ENCODE data around the gene LDHD. TPM values are rescaled to one million over a fixed set of nuclear protein-coding genes. Genes with fewer than 3 reads are reported as not detected.

The LDHD gene
- total and polyA plus RNA-seq, 9 of the 15 experiments (the other 6 are each of a cell fraction or from before 2014, with no cell fraction given), result 0.19 to 0.86 (median 0.54) TPM; not detected in 3

- DNase-seq (ENCODE audit: extremely low read depth in 1 of 4, low spot score in 3 of 4), result no peak
- Histone ChIP-seq H2AFZ (ENCODE audit: low read depth, low read length) (no peak overlapping the region), H3K36me3 (ENCODE audit: control insufficient read depth, insufficient read depth, low read length) (peaks cover 10% of the 10 kb centered on the region; the same call in 2 of the 3 replicates), H3K9me1 (ENCODE audit: control insufficient read depth, insufficient read depth, low read length) (no peaks in the 10 kb centered on the region), H3K9ac (ENCODE audit: insufficient read depth in 1 of 2, low read depth in 2 of 2, low read length in 2 of 2) (no peak overlapping the region), H4K20me1 (replicated peaks; ENCODE audit: control insufficient read depth, insufficient read depth, low read length) (no peaks in the 10 kb centered on the region), H3K9me3 (replicated peaks; ENCODE audit: control insufficient read depth, insufficient read depth, low read depth, low read length) (0 out of 2 replicates have a peak, but pooled peaks cover 3% of the 10 kb centered on the region), H3K27me3 (ENCODE audit: control insufficient read depth in 2 of 2, insufficient read depth in 2 of 2, low read length in 2 of 2) (no peaks in the 10 kb centered on the region), H3K27ac (ENCODE audit: extremely low read depth, low read depth, low read length) (no peak overlapping the region), H3K4me1 (replicated peaks in 1 of 2; ENCODE audit: control insufficient read depth in 2 of 2, insufficient read depth in 2 of 2, low read length in 2 of 2) (no peaks in the 10 kb centered on the region), H3K4me2 (ENCODE audit: insufficient read depth, low read length) (no peak overlapping the region), H3K79me2 (ENCODE audit: control insufficient read depth, insufficient read depth, low read length) (no peaks in the 10 kb centered on the region), H3K4me3 (no peak overlapping the region)
- intact Hi-C loops (cut with micrococcal nuclease) (no loop called here), in situ Hi-C loops (cut with MboI) (no loop called here)
- POLR2A ChIA-PET, result interaction anchor here (0.6 kb wide), 1 partner anchor 284 kb away, joined by 3 read pairs; no protein-coding TSS in a partner anchor
- CTCF ChIA-PET (ENCODE audit: low intra/inter-chr PET ratio), result no interaction called here
- no peak for TF ChIP-seq ZFP91 (CRISPR knock-in tag; IDR thresholded peaks at IDR 0.05)
- TF ChIP-seq TEAD2 (tag; IDR thresholded peaks at IDR 0.05), result no peak
- TF ChIP-seq, protein P1, sequence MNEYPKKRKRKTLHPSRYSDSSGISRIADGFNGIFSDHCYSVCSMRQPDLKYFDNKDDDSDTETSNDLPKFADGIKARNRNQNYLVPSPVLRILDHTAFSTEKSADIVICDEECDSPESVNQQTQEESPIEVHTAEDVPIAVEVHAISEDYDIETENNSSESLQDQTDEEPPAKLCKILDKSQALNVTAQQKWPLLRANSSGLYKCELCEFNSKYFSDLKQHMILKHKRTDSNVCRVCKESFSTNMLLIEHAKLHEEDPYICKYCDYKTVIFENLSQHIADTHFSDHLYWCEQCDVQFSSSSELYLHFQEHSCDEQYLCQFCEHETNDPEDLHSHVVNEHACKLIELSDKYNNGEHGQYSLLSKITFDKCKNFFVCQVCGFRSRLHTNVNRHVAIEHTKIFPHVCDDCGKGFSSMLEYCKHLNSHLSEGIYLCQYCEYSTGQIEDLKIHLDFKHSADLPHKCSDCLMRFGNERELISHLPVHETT (CRISPR knock-in tag; conservative IDR thresholded peaks at IDR 0.05 in 1 of 2, IDR thresholded peaks at IDR 0.05 in 1 of 2), result no peak
- no peak for TF ChIP-seq KLF16 (IDR thresholded peaks at IDR 0.05)
- TF ChIP-seq, protein P2, sequence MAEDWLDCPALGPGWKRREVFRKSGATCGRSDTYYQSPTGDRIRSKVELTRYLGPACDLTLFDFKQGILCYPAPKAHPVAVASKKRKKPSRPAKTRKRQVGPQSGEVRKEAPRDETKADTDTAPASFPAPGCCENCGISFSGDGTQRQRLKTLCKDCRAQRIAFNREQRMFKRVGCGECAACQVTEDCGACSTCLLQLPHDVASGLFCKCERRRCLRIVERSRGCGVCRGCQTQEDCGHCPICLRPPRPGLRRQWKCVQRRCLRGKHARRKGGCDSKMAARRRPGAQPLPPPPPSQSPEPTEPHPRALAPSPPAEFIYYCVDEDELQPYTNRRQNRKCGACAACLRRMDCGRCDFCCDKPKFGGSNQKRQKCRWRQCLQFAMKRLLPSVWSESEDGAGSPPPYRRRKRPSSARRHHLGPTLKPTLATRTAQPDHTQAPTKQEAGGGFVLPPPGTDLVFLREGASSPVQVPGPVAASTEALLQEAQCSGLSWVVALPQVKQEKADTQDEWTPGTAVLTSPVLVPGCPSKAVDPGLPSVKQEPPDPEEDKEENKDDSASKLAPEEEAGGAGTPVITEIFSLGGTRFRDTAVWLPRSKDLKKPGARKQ (CRISPR knock-in tag; IDR thresholded peaks at IDR 0.05), result no peak
- TF ChIP-seq ARID2 (IDR thresholded peaks at IDR 0.05), result no peak
- TF ChIP-seq ARHGAP35 (IDR thresholded peaks at IDR 0.05; ENCODE audit: partially characterized antibody), result no peak
- TF ChIP-seq, protein P3, sequence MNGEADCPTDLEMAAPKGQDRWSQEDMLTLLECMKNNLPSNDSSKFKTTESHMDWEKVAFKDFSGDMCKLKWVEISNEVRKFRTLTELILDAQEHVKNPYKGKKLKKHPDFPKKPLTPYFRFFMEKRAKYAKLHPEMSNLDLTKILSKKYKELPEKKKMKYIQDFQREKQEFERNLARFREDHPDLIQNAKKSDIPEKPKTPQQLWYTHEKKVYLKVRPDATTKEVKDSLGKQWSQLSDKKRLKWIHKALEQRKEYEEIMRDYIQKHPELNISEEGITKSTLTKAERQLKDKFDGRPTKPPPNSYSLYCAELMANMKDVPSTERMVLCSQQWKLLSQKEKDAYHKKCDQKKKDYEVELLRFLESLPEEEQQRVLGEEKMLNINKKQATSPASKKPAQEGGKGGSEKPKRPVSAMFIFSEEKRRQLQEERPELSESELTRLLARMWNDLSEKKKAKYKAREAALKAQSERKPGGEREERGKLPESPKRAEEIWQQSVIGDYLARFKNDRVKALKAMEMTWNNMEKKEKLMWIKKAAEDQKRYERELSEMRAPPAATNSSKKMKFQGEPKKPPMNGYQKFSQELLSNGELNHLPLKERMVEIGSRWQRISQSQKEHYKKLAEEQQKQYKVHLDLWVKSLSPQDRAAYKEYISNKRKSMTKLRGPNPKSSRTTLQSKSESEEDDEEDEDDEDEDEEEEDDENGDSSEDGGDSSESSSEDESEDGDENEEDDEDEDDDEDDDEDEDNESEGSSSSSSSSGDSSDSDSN (IDR thresholded peaks at IDR 0.05; ENCODE audit: borderline replicate concordance in 1 of 2, low read depth in 2 of 2, low read length in 2 of 2), result no peak
- TF ChIP-seq DPF2 (IDR thresholded peaks at IDR 0.05), result no peak
- no TSS peak for BruUV-seq (replicated peaks)
- FAIRE-seq, result no peak
- ATAC-seq, result no peak
- 50% methylated on average over 1 of the region's 1 CpG for WGBS (ENCODE audit: insufficient coverage, low coverage, missing lambda C conversion rate)
These were observed 43.8 kb upstream of the LDHD start for GRCh38 chr16:75160386-75160785.
